ENCODE data around the gene SF3B2. TPM values are rescaled to one million over a fixed set of nuclear protein-coding genes. Genes with fewer than 3 reads are reported as not detected.

Gene SF3B2
- total RNA-seq, 4 donors from 2014 or later, result 97.2 to 223 (median 118) TPM

- TF ChIP-seq, protein P1, sequence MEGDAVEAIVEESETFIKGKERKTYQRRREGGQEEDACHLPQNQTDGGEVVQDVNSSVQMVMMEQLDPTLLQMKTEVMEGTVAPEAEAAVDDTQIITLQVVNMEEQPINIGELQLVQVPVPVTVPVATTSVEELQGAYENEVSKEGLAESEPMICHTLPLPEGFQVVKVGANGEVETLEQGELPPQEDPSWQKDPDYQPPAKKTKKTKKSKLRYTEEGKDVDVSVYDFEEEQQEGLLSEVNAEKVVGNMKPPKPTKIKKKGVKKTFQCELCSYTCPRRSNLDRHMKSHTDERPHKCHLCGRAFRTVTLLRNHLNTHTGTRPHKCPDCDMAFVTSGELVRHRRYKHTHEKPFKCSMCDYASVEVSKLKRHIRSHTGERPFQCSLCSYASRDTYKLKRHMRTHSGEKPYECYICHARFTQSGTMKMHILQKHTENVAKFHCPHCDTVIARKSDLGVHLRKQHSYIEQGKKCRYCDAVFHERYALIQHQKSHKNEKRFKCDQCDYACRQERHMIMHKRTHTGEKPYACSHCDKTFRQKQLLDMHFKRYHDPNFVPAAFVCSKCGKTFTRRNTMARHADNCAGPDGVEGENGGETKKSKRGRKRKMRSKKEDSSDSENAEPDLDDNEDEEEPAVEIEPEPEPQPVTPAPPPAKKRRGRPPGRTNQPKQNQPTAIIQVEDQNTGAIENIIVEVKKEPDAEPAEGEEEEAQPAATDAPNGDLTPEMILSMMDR (IDR thresholded peaks at IDR 0.05; ENCODE audit: low read depth), result no peak
These were observed 59.0 kb downstream of the SF3B2 start for GRCh38 chr11:66111158-66111557.

GRCh38 chr11:66112041-66112491 is 59.9 kb downstream of the SF3B2 start:
- TF ChIP-seq, protein P1 (IDR thresholded peaks at IDR 0.05; ENCODE audit: low read depth), result no peak

- TF ChIP-seq, protein P1 (IDR thresholded peaks at IDR 0.05; ENCODE audit: low read depth), result no peak
These were observed 60.7 kb downstream of the SF3B2 start for GRCh38 chr11:66112601-66113499.

- TF ChIP-seq, protein P1 (IDR thresholded peaks at IDR 0.05; ENCODE audit: low read depth), result no peak
These were observed 63.6 kb downstream of the SF3B2 start for GRCh38 chr11:66115638-66116301.

DNA sequence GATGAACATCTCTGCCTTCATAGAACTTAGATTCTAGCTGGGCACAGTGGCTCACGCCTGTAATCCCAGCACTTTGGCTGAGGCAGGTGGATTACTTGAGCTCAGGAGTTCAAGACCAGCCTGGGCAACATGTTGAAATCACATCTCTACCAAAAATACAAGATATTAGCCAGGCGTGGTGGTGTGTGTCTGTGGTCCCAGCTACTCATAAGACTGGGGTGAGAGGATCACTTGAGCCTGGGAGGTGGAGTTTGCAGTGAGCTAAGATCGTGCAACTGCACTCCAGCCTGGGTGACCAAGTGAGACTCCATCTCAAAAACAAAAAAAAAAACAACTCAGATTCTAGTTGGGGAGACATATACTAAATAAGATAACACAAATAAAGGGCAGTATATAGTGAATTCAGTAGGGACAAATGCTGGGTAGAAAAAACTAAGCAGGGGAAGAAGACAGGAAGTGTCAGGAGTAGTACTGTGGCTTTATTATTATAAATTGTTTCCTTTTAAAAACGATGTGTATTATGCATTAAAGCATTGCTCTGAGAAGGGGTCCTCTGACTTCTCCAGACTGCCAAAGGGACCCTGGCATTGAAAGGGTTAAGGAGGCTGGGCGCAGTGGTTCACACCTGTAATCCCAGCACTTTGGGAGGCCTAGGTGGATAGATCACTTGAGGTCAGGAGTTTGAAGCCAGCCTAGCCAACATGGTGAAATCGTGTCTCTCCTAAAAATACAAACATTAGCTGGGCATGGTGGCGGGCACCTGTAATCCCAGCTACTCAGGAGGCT is 64.6 kb downstream of the SF3B2 start:
- TF ChIP-seq, protein P1 (IDR thresholded peaks at IDR 0.05; ENCODE audit: low read depth), result no peak

- TF ChIP-seq, protein P1 (IDR thresholded peaks at IDR 0.05; ENCODE audit: low read depth), result no peak
These were observed 66.7 kb downstream of the SF3B2 start for GRCh38 chr11:66118847-66119246.

Other genes starting within 250 kb of the SF3B2 start
- under 1 TPM in 1 of 4 donors, not detected in 3; 0.85 TPM for gene SNX32, start 218.4 kb upstream of the SF3B2 start, total RNA-seq
- 100 to 1,000 TPM; 375 to 550 (median 447) TPM for gene CFL1, start 194.2 kb upstream of the SF3B2 start, total RNA-seq
- gene MUS81, start 191.9 kb upstream of the SF3B2 start, total RNA-seq, result 10 to 100 TPM; 19.9 to 41.8 (median 30.2) TPM
- 10 to 100 TPM; 45.0 to 85.2 (median 62.2) TPM for gene EFEMP2, start 179.6 kb upstream of the SF3B2 start, total RNA-seq
- gene CTSW, start 172.5 kb upstream of the SF3B2 start, total RNA-seq, result 1 to 10 TPM in 3 of 4 donors, not detected in 1; 1.7 to 5.7 (median 2.9) TPM
- gene FIBP, start 163.9 kb upstream of the SF3B2 start, total RNA-seq, result 10 to 100 TPM; 43.8 to 64.2 (median 51.9) TPM
- gene CCDC85B, start 161.7 kb upstream of the SF3B2 start, total RNA-seq, result 10 to 100 TPM; 15.7 to 59.9 (median 29.3) TPM
- 10 to 100 TPM in 1 of 4 donors, 1 to 10 TPM in 3; 1.5 to 15.2 (median 2.8) TPM for gene FOSL1, start 152.0 kb upstream of the SF3B2 start, total RNA-seq
- gene C11orf68, start 133.3 kb upstream of the SF3B2 start, total RNA-seq, result 10 to 100 TPM; 18.5 to 20.5 (median 19.4) TPM
- gene DRAP1, start 132.9 kb upstream of the SF3B2 start, total RNA-seq, result 10 to 100 TPM; 34.4 to 85.0 (median 54.4) TPM
- not detected for gene TSGA10IP, start 106.9 kb upstream of the SF3B2 start, total RNA-seq
- 10 to 100 TPM; 33.7 to 69.9 (median 41.8) TPM for gene SART1, start 90.6 kb upstream of the SF3B2 start, total RNA-seq
- 10 to 100 TPM; 12.1 to 33.5 (median 25.4) TPM for gene EIF1AD, start 50.2 kb upstream of the SF3B2 start, total RNA-seq
- gene BANF1, start 49.9 kb upstream of the SF3B2 start, total RNA-seq, result 10 to 100 TPM; 14.9 to 67.8 (median 16.7) TPM
- gene CST6, start 40.4 kb upstream of the SF3B2 start, total RNA-seq, result not detected
- 1 to 10 TPM in 1 of 4 donors, not detected in 3; 1.5 TPM for gene CATSPER1, start 25.9 kb upstream of the SF3B2 start, total RNA-seq
- under 1 TPM in 1 of 4 donors, not detected in 3; 0.38 TPM for gene GAL3ST3, start 3.2 kb upstream of the SF3B2 start, total RNA-seq
- gene PACS1, start 17.9 kb downstream of the SF3B2 start, total RNA-seq, result 10 to 100 TPM; 38.3 to 75.7 (median 41.0) TPM
- gene KLC2, start 205.3 kb downstream of the SF3B2 start, total RNA-seq, result 10 to 100 TPM; 13.3 to 24.9 (median 19.3) TPM
- gene RAB1B, start 216.3 kb downstream of the SF3B2 start, total RNA-seq, result 10 to 100 TPM; 46.3 to 95.3 (median 68.6) TPM
- gene CNIH2, start 225.8 kb downstream of the SF3B2 start, total RNA-seq, result not detected
- gene YIF1A, start 236.8 kb downstream of the SF3B2 start, total RNA-seq, result 10 to 100 TPM; 39.0 to 60.5 (median 53.7) TPM
- not detected for gene TMEM151A, start 239.5 kb downstream of the SF3B2 start, total RNA-seq

Data from subcutaneous adipose tissue (tissue), 4 donors.